Body of pancreas (tissue), 4 donors: ENCODE results near the gene PRXL2C. TPM values are rescaled to one million over a fixed set of nuclear protein-coding genes. Genes with fewer than 3 reads are reported as not detected.

Experiments
- ATAC-seq: fragments of 150-250 bp; one replicate; pipeline ENCODE4 v1.9.1; 2016
- DNase-seq, 4 donors: peaks; one replicate each; pipeline ENCODE4 v3.0.0-alpha.2; 2019
- H3K27ac ChIP-seq, 4 donors: fragments of 200-600 bp; sonication (generic); 1 replicate in 3 of 4; 2 replicates in 1 of 4; pipeline versions ENCODE4 v1.5.1 to v1.6.1; 2016 to 2019; ENCODE audit warnings: mild to moderate bottlenecking in 1 of 4, mixed read lengths in 1 of 4, moderate library complexity in 1 of 4
- H3K27me3 ChIP-seq, 2 donors: fragments of 200-600 bp; sonication (generic); one replicate each; pipeline ENCODE4 v1.6.0; 2016; ENCODE audit warnings: mild to moderate bottlenecking in 1 of 2
- H3K36me3 ChIP-seq, 2 donors: fragments of 200-600 bp; sonication (generic); replicated peaks in 1 of 2; 2 replicates each; pipeline ENCODE4 v1.5.1; 2016; ENCODE audit warnings: low read depth in 2 of 2; ENCODE audit not compliant: insufficient read depth in 1 of 2
- H3K4me1 ChIP-seq: fragments of 200-600 bp; sonication (generic); one replicate; pipeline ENCODE4 v1.6.0; 2016
- H3K4me3 ChIP-seq, 2 donors: fragments of 200-600 bp; sonication (generic); 1 replicate in 1 of 2; 2 replicates in 1 of 2; pipeline ENCODE4 v1.5.1; 2016 to 2019
- H3K9me3 ChIP-seq, 3 donors: fragments of 200-600 bp; sonication (generic); 1 replicate in 2 of 3; 2 replicates in 1 of 3; pipeline ENCODE4 v1.5.1; 2016
- POLR2A ChIP-seq, 3 donors: fragments of 450-650 bp; IDR thresholded peaks; one replicate each; pipeline ENCODE4 v1.6.1; 2016; ENCODE audit warnings: antibody characterized with exemption in 3 of 3, mild to moderate bottlenecking in 2 of 3
- WGBS, 2 donors: methylation state at CpG; one replicate each; pipeline ENCODE4 v1.1.5; 2017; 5-methylcytosine and 5-hydroxymethylcytosine counted together
- intact Hi-C: fragments of 100-400 bp; cut with DNase I; formaldehyde crosslinking; loops from one replicate; pipeline ENCODE4 v1.15.1; 2023
- total RNA-seq, 2 donors: library from RNA; depleted of rRNA; stranded (reverse); fragments of >200 nt; gene quantifications; one replicate each; pipeline ENCODE4 v1.1.0, GENCODE V29; 2016
- TF ChIP-seq, protein P1 (sequence below), 7 experiments: fragments of 450-650 bp in 4 of 7; fragments of 200-600 bp in 3 of 7; sonication (generic) in 3 of 7; IDR thresholded peaks; one replicate each; pipeline ENCODE4 v1.5.1; 2016 to 2019; ENCODE audit warnings: antibody characterized with exemption in 7 of 7

Gene PRXL2C
- total RNA-seq, 2 donors from 2014 or later, result 3.3 to 5.7 TPM

DNA sequence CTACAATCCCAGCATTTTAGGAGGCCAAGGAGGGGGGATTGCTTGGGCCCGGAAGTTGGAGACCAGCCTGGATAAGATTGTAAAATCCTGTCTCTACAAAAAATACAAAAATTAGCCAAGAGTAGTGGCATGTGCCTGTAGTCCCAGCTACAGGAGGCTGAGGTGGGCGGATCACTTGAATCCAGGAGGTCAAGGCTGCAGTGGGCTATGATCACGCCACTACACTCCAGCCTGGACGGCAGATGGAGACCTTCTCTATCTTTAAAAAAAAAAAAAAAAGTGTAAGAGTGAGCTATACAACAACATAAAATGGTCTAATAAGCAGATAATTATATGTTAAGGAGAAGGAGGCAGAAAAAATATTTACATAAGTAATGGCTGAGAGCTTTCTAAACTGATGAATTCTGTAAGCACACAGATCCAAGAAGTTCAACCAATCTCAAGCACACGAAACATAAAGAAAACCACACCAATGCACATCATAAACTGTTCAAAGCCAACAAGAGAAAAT is 58.5 kb downstream of the PRXL2C start:
- no peak for DNase-seq
- TF ChIP-seq, protein P1, sequence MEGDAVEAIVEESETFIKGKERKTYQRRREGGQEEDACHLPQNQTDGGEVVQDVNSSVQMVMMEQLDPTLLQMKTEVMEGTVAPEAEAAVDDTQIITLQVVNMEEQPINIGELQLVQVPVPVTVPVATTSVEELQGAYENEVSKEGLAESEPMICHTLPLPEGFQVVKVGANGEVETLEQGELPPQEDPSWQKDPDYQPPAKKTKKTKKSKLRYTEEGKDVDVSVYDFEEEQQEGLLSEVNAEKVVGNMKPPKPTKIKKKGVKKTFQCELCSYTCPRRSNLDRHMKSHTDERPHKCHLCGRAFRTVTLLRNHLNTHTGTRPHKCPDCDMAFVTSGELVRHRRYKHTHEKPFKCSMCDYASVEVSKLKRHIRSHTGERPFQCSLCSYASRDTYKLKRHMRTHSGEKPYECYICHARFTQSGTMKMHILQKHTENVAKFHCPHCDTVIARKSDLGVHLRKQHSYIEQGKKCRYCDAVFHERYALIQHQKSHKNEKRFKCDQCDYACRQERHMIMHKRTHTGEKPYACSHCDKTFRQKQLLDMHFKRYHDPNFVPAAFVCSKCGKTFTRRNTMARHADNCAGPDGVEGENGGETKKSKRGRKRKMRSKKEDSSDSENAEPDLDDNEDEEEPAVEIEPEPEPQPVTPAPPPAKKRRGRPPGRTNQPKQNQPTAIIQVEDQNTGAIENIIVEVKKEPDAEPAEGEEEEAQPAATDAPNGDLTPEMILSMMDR (IDR thresholded peaks at IDR 0.05), result no peak
- TF ChIP-seq POLR2A (IDR thresholded peaks at IDR 0.05), result no peak
- H3K27me3 ChIP-seq, result no peaks in the 10 kb centered on the region
- no peak overlapping the region for H3K27ac ChIP-seq
- no peaks in the 10 kb centered on the region for H3K9me3 ChIP-seq
- intact Hi-C loops, result no loop called here
- H3K36me3 ChIP-seq, result no peaks in the 10 kb centered on the region
- 94% methylated on average over 5 of the region's 5 CpGs for WGBS, 2 donors
- peaks cover 6% of the 10 kb centered on the region for H3K4me1 ChIP-seq
- no peak for ATAC-seq
- H3K4me3 ChIP-seq, result no peak overlapping the region

Other genes starting within 250 kb of the PRXL2C start
- 1 to 10 TPM; 1.0 to 2.6 TPM for gene ZNF367, start 236.9 kb downstream of the PRXL2C start, total RNA-seq
- 10 to 100 TPM; 12.2 to 12.5 TPM for gene HABP4, start 205.1 kb downstream of the PRXL2C start, total RNA-seq
- gene CDC14B, start 35.5 kb downstream of the PRXL2C start, total RNA-seq, result 10 to 100 TPM; 10.9 to 16.1 TPM
- 10 to 100 TPM in 1 of 2 donors, 1 to 10 TPM in 1; 7.3 to 14.2 TPM for gene ZNF510, start 122.8 kb upstream of the PRXL2C start, total RNA-seq
- 10 to 100 TPM; 10.4 to 19.8 TPM for gene ZNF782, start 199.2 kb upstream of the PRXL2C start, total RNA-seq